ENCODE measurements around the gene HOGA1. TPM values are rescaled to one million over a fixed set of nuclear protein-coding genes. Genes with fewer than 3 reads are reported as not detected.

HOGA1 gene
- total and polyA plus RNA-seq, 4 donors: 21.7 to 31.4 (median 22.8) TPM

- H3K9ac ChIP-seq (ENCODE audit: low read depth in 1 of 2, low read length in 2 of 2): no peak overlapping the region
- TF ChIP-seq HNF4A (conservative IDR thresholded peaks at IDR 0.05) (no peak), RXRA (IDR thresholded peaks at IDR 0.05) (no peak), MAX (IDR thresholded peaks at IDR 0.05) (no peak), FOXA1 (IDR thresholded peaks at IDR 0.05) (no peak), FOXA2 (IDR thresholded peaks at IDR 0.05) (no peak), ATF3 (IDR thresholded peaks at IDR 0.05) (no peak), RAD21 (IDR thresholded peaks at IDR 0.05) (no peak), NR2F2 (IDR thresholded peaks at IDR 0.05) (no peak), GABPA (IDR thresholded peaks at IDR 0.05 in 1 of 2, conservative IDR thresholded peaks at IDR 0.05 in 1 of 2) (no peak), JUND (IDR thresholded peaks at IDR 0.05) (no peak), TAF1 (conservative IDR thresholded peaks at IDR 0.05) (no peak), REST (IDR thresholded peaks at IDR 0.05) (no peak), SP1 (IDR thresholded peaks at IDR 0.05) (no peak), ZBTB33 (IDR thresholded peaks at IDR 0.05) (no peak), YY1 (IDR thresholded peaks at IDR 0.05) (no peak), CTCF (IDR thresholded peaks at IDR 0.05; ENCODE audit: low read depth, low read length, missing input control) (no peak), HNF4G (IDR thresholded peaks at IDR 0.05) (no peak)
- DNase-seq (ENCODE audit: low spot score): no peak
- peaks cover 3 to 11% (median 9%) of the 10 kb centered on the region in 4 donors for H3K4me1 ChIP-seq (ENCODE audit: control insufficient read depth in 4 of 4, insufficient read depth in 4 of 4, low read length in 3 of 4)
- no peak overlapping the region for H3K27ac ChIP-seq (ENCODE audit: low read depth in 1 of 2, low read length in 2 of 2)
- WGBS: 93% methylated on average over 2 of the region's 2 CpGs
- peaks cover 0 to 10% (median 4%) of the 10 kb centered on the region in 4 donors for H3K36me3 ChIP-seq (ENCODE audit: control insufficient read depth in 4 of 4, insufficient read depth in 3 of 4, low read depth in 1 of 4, low read length in 3 of 4)
- no peaks in the 10 kb centered on the region for H3K9me3 ChIP-seq (ENCODE audit: control insufficient read depth in 4 of 4, low read length in 3 of 4)
- H3K27me3 ChIP-seq (ENCODE audit: control insufficient read depth in 4 of 4, insufficient read depth in 4 of 4, low read length in 3 of 4): no peaks in the 10 kb centered on the region
- H3K4me3 ChIP-seq (ENCODE audit: low read depth in 1 of 3, low read length in 3 of 3): no peak overlapping the region
These were observed 13.6 kb downstream of the HOGA1 start for GRCh38 chr10:97597778-97598177.

Measured in liver (tissue), 9 donors.